HepG2 (cell line): ENCODE results near the gene CORO7. TPM values are rescaled to one million over a fixed set of nuclear protein-coding genes. Genes with fewer than 3 reads are reported as not detected.

ENCODE experiments used
- BCL6 ChIP-seq: IDR thresholded peaks from 2 replicates; pipeline ENCODE4 v1.6.1; 2016; ENCODE audit warnings: missing genetic modification reagents, missing compliant biosample characterization
- BHLHE40 ChIP-seq: IDR thresholded peaks from 2 replicates; pipeline ENCODE4 v1.6.1; 2011; ENCODE audit warnings: low read length, improper control_type of control experiment
- FOXK2 ChIP-seq: fragments of 450-650 bp; IDR thresholded peaks from 2 replicates; pipeline ENCODE4 v1.6.1; 2016
- HNF1B ChIP-seq: sonication (generic); formaldehyde crosslinking; IDR thresholded peaks from 2 replicates; pipeline ENCODE4 v1.5.1; 2020; ENCODE audit warnings: mild to moderate bottlenecking, moderate library complexity, missing genetic modification reagents
- HOXA3 ChIP-seq: sonication (generic); formaldehyde crosslinking; IDR thresholded peaks from 2 replicates; pipeline ENCODE4 v1.5.0; 2020; ENCODE audit warnings: missing genetic modification reagents
- HOXD1 ChIP-seq: sonication (generic); formaldehyde crosslinking; IDR thresholded peaks from 2 replicates; pipeline ENCODE4 v1.5.0; 2020; ENCODE audit warnings: missing genetic modification reagents
- JUN ChIP-seq: sonication (generic); formaldehyde crosslinking; IDR thresholded peaks from 2 replicates; pipeline ENCODE4 v1.4.0; 2020; ENCODE audit warnings: mild to moderate bottlenecking, missing genetic modification reagents
- MTF2 ChIP-seq: sonication (generic); formaldehyde crosslinking; IDR thresholded peaks from 2 replicates; pipeline ENCODE4 v1.5.0; 2020; ENCODE audit warnings: missing genetic modification reagents, borderline replicate concordance
- NFAT5 ChIP-seq: sonication (generic); formaldehyde crosslinking; IDR thresholded peaks from 2 replicates; pipeline ENCODE4 v1.4.0; 2020; ENCODE audit warnings: missing genetic modification reagents
- PHF21A ChIP-seq: sonication (generic); formaldehyde crosslinking; IDR thresholded peaks from 2 replicates; pipeline ENCODE4 v1.5.0; 2020; ENCODE audit warnings: mild to moderate bottlenecking, missing genetic modification reagents
- SAFB2 ChIP-seq: sonication (generic); formaldehyde crosslinking; IDR thresholded peaks from 2 replicates; pipeline ENCODE4 v1.5.1; 2020; ENCODE audit warnings: missing genetic modification reagents, low read depth, mild to moderate bottlenecking, borderline replicate concordance
- SIX1 ChIP-seq: sonication (generic); formaldehyde crosslinking; IDR thresholded peaks from 2 replicates; pipeline ENCODE4 v1.4.0; 2020; ENCODE audit warnings: missing genetic modification reagents, borderline replicate concordance
- SUZ12 ChIP-seq: fragments of 150-350 bp; IDR thresholded peaks from 2 replicates; pipeline ENCODE4 v1.6.1; 2014; ENCODE audit warnings: low read depth, low read length
- TEAD2 ChIP-seq: sonication (generic); formaldehyde crosslinking; IDR thresholded peaks from 2 replicates; pipeline ENCODE4 v1.9.0; 2021; ENCODE audit warnings: missing genetic modification reagents
- THYN1 ChIP-seq: sonication (generic); formaldehyde crosslinking; IDR thresholded peaks from 2 replicates; pipeline ENCODE4 v1.8.1; 2023; ENCODE audit warnings: low read depth, mild to moderate bottlenecking, moderate library complexity, missing genetic modification reagents, borderline replicate concordance
- TOE1 ChIP-seq: sonication (generic); formaldehyde crosslinking; IDR thresholded peaks from 2 replicates; pipeline ENCODE4 v1.4.0; 2020; ENCODE audit warnings: mild to moderate bottlenecking, missing genetic modification reagents
- ZMYM4 ChIP-seq: sonication (generic); formaldehyde crosslinking; IDR thresholded peaks from 2 replicates; pipeline ENCODE4 v1.8.1; 2023; ENCODE audit warnings: mild to moderate bottlenecking, missing genetic modification reagents
- ZNF160 ChIP-seq: sonication (generic); formaldehyde crosslinking; IDR thresholded peaks from 2 replicates; pipeline ENCODE4 v1.8.0; 2022; ENCODE audit warnings: mild to moderate bottlenecking, inconsistent platforms, missing genetic modification reagents
- ZNF572 ChIP-seq: sonication (generic); formaldehyde crosslinking; IDR thresholded peaks from 2 replicates; pipeline ENCODE4 v1.5.1; 2020; ENCODE audit warnings: mild to moderate bottlenecking, missing genetic modification reagents
- polyA plus RNA-seq, 8 experiments: library from polyadenylated mRNA; depleted of rRNA in 3 of 8; stranded (reverse) in 7 of 8; unstranded in 1 of 8; fragments of >200 nt; fragmentation: Illumina TruSeq in 4 of 8; extraction: Trizol in 4 of 8; gene quantifications; 2 replicates each; pipeline versions ENCODE4 v1.2.1 to v1.2.3, GENCODE V29; 2011 to 2016; ENCODE audit warnings: low read depth in 4 of 8, missing spikeins in 1 of 8, mixed read lengths in 1 of 8; ENCODE audit not compliant: insufficient read depth in 1 of 8
- total RNA-seq, 5 experiments: library from RNA; depleted of rRNA; stranded (reverse); fragments of >200 nt; fragmentation: Illumina TruSeq; extraction: Trizol; gene quantifications; 2 replicates each; pipeline ENCODE4 v1.2.3, GENCODE V29; 2016; ENCODE audit warnings: low read depth in 1 of 5
- TF ChIP-seq, protein P1 (sequence below): sonication (generic); formaldehyde crosslinking; IDR thresholded peaks from 2 replicates; pipeline ENCODE4 v1.4.0; 2020; ENCODE audit warnings: missing genetic modification reagents
- TF ChIP-seq, protein P2 (sequence below), 2 experiments: fragments of 450-650 bp in 1 of 2; sonication (generic) in 1 of 2; formaldehyde crosslinking; IDR thresholded peaks; 2 replicates each; pipeline versions ENCODE4 v1.5.0 to v1.8.0; 2020 to 2022; ENCODE audit warnings: mild to moderate bottlenecking in 1 of 2, missing genetic modification reagents in 1 of 2

CORO7 gene
- total and polyA plus RNA-seq, 2 of the 13 experiments (the other 11 are each of a cell fraction or from before 2014, with no cell fraction given): 9.9 to 14.3 TPM

- TF ChIP-seq PHF21A (CRISPR knock-in tag) (peak; percentile 54; the same call in 1 of the 2 replicates), BHLHE40 (no peak; the same call in 1 of the 2 replicates), ZNF572 (no peak), THYN1 (CRISPR knock-in tag) (no peak), SUZ12 (no peak), HOXA3 (CRISPR knock-in tag) (peak; percentile 79), TEAD2 (no peak), NFAT5 (no peak), SIX1 (CRISPR knock-in tag) (no peak), HNF1B (peak; percentile 66; the same call in 1 of the 2 replicates), ZMYM4 (CRISPR knock-in tag) (peak; percentile 66), TOE1 (CRISPR knock-in tag) (no peak), BCL6 (CRISPR knock-in tag) (peak; percentile 38; the same call in 1 of the 2 replicates), FOXK2 (no peak), SAFB2 (CRISPR knock-in tag) (0 out of 2 replicates have a peak, but pooled peaks have one; percentile 40), HOXD1 (CRISPR knock-in tag) (no peak), JUN (0 out of 2 replicates have a peak, but pooled peaks have one; percentile 47), MTF2 (CRISPR knock-in tag) (no peak), ZNF160 (CRISPR knock-in tag) (no peak)
- TF ChIP-seq, protein P1, sequence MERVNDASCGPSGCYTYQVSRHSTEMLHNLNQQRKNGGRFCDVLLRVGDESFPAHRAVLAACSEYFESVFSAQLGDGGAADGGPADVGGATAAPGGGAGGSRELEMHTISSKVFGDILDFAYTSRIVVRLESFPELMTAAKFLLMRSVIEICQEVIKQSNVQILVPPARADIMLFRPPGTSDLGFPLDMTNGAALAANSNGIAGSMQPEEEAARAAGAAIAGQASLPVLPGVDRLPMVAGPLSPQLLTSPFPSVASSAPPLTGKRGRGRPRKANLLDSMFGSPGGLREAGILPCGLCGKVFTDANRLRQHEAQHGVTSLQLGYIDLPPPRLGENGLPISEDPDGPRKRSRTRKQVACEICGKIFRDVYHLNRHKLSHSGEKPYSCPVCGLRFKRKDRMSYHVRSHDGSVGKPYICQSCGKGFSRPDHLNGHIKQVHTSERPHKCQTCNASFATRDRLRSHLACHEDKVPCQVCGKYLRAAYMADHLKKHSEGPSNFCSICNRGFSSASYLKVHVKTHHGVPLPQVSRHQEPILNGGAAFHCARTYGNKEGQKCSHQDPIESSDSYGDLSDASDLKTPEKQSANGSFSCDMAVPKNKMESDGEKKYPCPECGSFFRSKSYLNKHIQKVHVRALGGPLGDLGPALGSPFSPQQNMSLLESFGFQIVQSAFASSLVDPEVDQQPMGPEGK (CRISPR knock-in tag): peak; percentile 55; the same call in 1 of the 2 replicates
- TF ChIP-seq, protein P2, sequence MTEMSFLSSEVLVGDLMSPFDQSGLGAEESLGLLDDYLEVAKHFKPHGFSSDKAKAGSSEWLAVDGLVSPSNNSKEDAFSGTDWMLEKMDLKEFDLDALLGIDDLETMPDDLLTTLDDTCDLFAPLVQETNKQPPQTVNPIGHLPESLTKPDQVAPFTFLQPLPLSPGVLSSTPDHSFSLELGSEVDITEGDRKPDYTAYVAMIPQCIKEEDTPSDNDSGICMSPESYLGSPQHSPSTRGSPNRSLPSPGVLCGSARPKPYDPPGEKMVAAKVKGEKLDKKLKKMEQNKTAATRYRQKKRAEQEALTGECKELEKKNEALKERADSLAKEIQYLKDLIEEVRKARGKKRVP (CRISPR knock-in tag; IDR thresholded peaks at IDR 0.05): no peak
Observed at GRCh38 chr16:4367393-4367856, 49.0 kb downstream of the CORO7 start (continued).
